Stimulated activated naive B cell treated with anti-CD40 and anti-IgM and Interleukin-4, amounts not matched to agents 10 μg/mL and 1 μg/mL and 100 μg/mL, for 72 hours (primary cell): ENCODE results near the gene HACL1.
"Not testable (repeated sequence)": the region's sequence is repeated elsewhere in the genome, so short reads cannot be mapped to it uniquely, and the experiment has no call there.

Source experiments
- ATAC-seq, 2 donors: fragments of 150-1000 bp; cut with Tn5 transposase; replicated peaks; 2 replicates each; pipeline ENCODE4 v1.10.0; 2021; ENCODE audit warnings: moderate library complexity in 1 of 2
- DNase-seq: peaks from one replicate; pipeline ENCODE4 v3.0.0; 2021
- H3K27ac Mint-ChIP-seq: one replicate; pipeline ENCODE4 v1.8.0; 2022; ENCODE audit warnings: mild to moderate bottlenecking, mixed read lengths
- H3K27me3 Mint-ChIP-seq, 2 donors: one replicate each; pipeline ENCODE4 v1.8.0; 2022; ENCODE audit warnings: mixed read lengths in 2 of 2
- H3K36me3 Mint-ChIP-seq, 2 donors: one replicate each; pipeline ENCODE4 v1.8.0; 2022; ENCODE audit warnings: mixed read lengths in 2 of 2, mild to moderate bottlenecking in 1 of 2
- H3K4me1 Mint-ChIP-seq, 2 donors: one replicate each; pipeline ENCODE4 v1.8.0; 2022; ENCODE audit warnings: mixed read lengths in 2 of 2, mild to moderate bottlenecking in 1 of 2
- H3K4me3 Mint-ChIP-seq, 2 donors: one replicate each; pipeline ENCODE4 v1.8.0; 2022; ENCODE audit warnings: mild to moderate bottlenecking in 2 of 2, mixed read lengths in 2 of 2, moderate library complexity in 1 of 2
- H3K9me3 Mint-ChIP-seq, 2 donors: one replicate each; pipeline ENCODE4 v1.8.0; 2022; ENCODE audit warnings: mixed read lengths in 2 of 2, mild to moderate bottlenecking in 1 of 2

HACL1 gene

DNA sequence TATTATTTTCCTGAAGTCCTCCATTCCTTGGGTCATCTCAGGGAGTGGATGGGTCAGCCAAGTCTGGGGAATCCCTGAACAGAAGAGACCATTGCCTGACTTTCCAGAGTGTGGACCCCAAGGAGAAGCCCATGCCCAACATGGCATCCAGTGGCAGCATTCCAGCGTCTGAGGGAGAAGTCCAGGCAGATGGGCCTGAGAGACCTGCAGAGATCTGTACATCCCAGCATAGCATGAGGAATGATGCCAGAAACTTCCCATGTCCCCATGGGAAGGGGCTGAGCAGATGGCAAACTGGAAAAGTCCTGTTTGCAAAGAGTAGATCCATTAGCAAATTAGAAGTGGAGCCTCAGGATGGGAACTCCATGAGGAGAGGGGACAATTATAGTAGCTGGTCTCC, 62.3 kb downstream of the HACL1 start:
- no peak overlapping the region for H3K27ac Mint-ChIP-seq
- peaks cover 0 to 12% of the 10 kb centered on the region in 2 donors for H3K36me3 Mint-ChIP-seq
- H3K4me3 Mint-ChIP-seq = no peak overlapping the region
- peaks cover 9 to 19% of the 10 kb centered on the region in 2 donors for H3K4me1 Mint-ChIP-seq
- no peak for ATAC-seq
- H3K9me3 Mint-ChIP-seq = no peaks in the 10 kb centered on the region
- DNase-seq = no peak
- H3K27me3 Mint-ChIP-seq = no peaks in the 10 kb centered on the region

DNA sequence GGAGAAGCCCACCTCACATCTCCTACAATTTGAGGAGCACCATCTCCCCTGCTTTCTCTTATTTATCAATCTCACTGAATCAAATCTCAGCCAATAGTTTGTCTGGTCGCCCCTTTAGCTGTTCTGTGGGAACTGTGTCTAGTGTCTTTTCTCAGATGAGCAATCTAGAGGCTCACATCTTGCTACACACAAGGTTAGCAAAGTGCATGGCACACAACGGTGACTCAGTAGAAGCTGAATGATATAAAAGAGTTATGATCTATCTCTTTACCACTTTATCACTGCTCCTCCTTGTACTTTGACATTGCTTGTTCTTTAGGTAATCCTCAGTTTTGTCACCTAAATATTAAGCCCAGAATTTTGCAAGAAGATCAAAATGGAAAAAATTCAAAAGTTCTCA, 63.0 kb downstream of the HACL1 start:
- no peak overlapping the region for H3K4me3 Mint-ChIP-seq
- no peak for ATAC-seq
- no peak overlapping the region for H3K27ac Mint-ChIP-seq

DNA sequence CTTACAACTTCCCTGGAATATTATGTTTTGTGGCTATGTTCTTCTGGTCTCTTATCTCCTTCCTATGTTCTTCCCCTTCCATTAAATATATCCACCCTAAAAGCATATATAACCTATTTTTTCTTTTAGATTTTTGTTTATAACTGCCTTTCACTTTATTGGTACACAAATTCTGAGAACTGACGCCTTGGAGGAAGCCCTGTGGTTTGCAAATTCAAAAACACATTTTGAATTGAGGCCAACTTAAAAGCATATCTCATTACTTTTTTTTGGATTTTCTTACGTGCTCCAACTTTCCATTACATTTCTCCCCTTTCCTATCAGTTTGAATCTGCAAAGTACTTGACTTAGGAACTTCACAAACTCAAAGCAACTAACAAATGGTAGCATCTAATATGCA, 64.5 kb downstream of the HACL1 start:
- no peaks in the 10 kb centered on the region for H3K9me3 Mint-ChIP-seq
- peaks cover 0 to 12% of the 10 kb centered on the region in 2 donors for H3K36me3 Mint-ChIP-seq
- H3K4me3 Mint-ChIP-seq = no peak overlapping the region
- H3K4me1 Mint-ChIP-seq = peaks cover 9 to 19% of the 10 kb centered on the region in 2 donors
- ATAC-seq (no peak), DNase-seq (no peak)
- H3K27me3 Mint-ChIP-seq = no peaks in the 10 kb centered on the region
- H3K27ac Mint-ChIP-seq = no peak overlapping the region

More for the DNA sequence above, 63.0 kb downstream of the HACL1 start:
- no peak for DNase-seq
- H3K27me3 Mint-ChIP-seq = no peaks in the 10 kb centered on the region
- H3K4me1 Mint-ChIP-seq = peaks cover 9 to 19% of the 10 kb centered on the region in 2 donors
- peaks cover 0 to 12% of the 10 kb centered on the region in 2 donors for H3K36me3 Mint-ChIP-seq
- H3K9me3 Mint-ChIP-seq = no peaks in the 10 kb centered on the region

DNA sequence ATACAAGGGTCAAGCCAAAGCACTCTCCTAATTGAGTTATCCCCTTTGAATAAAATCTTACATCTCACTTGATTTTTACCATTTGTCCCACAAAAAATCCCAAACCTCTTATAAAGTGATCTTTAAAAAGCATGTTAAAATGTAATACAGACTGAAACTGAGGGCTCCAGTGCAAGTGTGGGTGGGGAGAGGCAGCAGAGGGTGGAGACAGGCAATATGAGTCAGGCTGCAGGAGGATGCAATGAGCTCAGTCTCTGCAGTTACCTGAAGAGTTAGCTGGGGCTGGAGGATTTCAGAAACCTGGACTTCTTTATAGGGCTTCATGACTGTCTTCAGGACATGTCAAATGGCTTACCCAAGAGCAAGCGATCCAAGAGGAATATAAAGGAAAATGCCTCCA, 65.6 kb downstream of the HACL1 start:
- DNase-seq (no peak), ATAC-seq (peak; percentile 91 to 99)
- Mint-ChIP-seq H3K36me3 (peaks cover 0 to 12% of the 10 kb centered on the region in 2 donors), H3K27me3 (no peaks in the 10 kb centered on the region), H3K4me1 (peaks cover 9 to 13% of the 10 kb centered on the region in 2 donors), H3K9me3 (no peaks in the 10 kb centered on the region), H3K4me3 (no peak overlapping the region), H3K27ac (no peak overlapping the region)

DNA sequence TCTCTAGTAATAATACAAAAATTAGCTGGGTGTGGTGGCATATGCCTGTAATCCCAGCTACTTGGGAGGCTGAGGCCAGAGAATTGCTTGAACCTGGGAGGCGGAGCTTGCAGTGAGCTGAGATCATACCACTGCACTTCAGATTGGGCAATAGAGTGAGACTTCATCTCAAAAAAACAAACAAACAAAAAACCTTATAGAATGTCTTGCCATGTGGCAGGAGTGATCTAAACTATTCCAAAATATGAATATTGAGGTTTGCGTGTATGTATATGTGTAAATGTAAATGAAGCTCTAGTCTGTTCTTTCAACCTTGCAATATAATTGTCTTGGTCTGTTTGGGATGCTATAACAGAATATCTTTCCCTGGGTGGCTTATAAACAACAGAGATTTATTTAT, 68.8 kb downstream of the HACL1 start:
- not testable (repeated sequence) for H3K27ac Mint-ChIP-seq, H3K36me3 Mint-ChIP-seq, H3K9me3 Mint-ChIP-seq, ATAC-seq, H3K27me3 Mint-ChIP-seq, DNase-seq, H3K4me3 Mint-ChIP-seq
- peaks cover 7 to 13% of the 10 kb centered on the region in 2 donors for H3K4me1 Mint-ChIP-seq

DNA sequence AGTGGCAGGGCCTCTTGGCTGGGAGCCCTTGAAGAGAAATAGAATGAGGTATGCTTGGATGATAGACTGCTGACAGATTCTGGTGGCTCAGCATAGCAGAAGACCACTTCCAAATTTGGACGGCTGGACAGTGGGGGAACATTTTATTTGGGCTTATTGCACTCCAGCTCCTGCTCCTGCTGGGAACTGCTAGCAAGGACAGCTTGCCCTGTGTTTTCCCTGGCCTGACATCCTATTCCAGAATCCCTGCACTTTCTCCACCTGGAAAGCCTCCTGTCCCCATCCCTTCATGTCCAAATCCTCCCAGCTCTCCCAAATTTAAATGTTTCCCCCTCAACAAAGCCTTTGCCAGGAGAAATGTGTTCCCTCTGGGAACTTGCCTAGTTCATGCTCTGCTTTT, 70.0 kb downstream of the HACL1 start:
- no peaks in the 10 kb centered on the region for H3K27me3 Mint-ChIP-seq
- H3K36me3 Mint-ChIP-seq = peaks cover 0 to 2% of the 10 kb centered on the region in 2 donors
- DNase-seq = no peak
- H3K4me3 Mint-ChIP-seq = no peak overlapping the region
- H3K4me1 Mint-ChIP-seq = peaks cover 7 to 10% of the 10 kb centered on the region in 2 donors
- no peak overlapping the region for H3K27ac Mint-ChIP-seq
- no peaks in the 10 kb centered on the region for H3K9me3 Mint-ChIP-seq
- ATAC-seq = no peak

DNA sequence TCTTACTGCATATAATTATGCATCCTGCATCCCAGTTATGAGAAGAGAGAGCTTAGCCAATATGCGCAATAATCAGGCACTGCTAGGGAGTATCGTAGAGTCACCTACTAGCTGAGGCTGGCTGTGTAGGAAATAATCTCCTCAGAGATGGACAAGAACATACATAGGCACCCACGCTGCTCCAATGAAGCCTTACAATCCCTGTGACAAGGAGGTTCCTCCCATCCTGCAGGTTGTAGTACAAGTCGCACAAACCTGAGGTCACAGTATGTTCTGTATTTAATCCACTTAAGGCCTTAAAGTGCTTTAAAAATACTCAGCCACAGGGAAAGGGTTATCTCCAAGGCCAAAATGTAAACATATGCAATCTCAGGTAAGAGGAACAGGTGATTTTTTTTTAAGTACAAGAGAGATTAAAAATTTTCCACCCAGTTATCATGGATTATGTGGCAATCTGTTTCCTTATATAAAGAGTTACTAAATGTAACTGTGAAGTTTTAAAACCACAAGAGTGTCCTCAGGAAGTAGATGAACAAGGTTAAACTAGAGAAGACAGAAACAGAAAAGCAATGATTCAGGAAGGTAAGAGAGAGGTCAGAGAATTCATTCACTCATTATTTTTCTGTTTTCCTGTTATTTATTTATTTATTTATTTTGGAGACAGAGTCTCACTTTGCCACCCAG, 72.4 kb downstream of the HACL1 start:
- no peak overlapping the region for H3K4me3 Mint-ChIP-seq
- H3K27ac Mint-ChIP-seq = no peak overlapping the region
- peaks cover 4% of the 10 kb centered on the region in 2 donors for H3K36me3 Mint-ChIP-seq
- ATAC-seq (no peak), DNase-seq (no peak)
- no peaks in the 10 kb centered on the region for H3K4me1 Mint-ChIP-seq
- H3K9me3 Mint-ChIP-seq = peaks cover 0 to 3% of the 10 kb centered on the region in 2 donors
- no peaks in the 10 kb centered on the region for H3K27me3 Mint-ChIP-seq

DNA sequence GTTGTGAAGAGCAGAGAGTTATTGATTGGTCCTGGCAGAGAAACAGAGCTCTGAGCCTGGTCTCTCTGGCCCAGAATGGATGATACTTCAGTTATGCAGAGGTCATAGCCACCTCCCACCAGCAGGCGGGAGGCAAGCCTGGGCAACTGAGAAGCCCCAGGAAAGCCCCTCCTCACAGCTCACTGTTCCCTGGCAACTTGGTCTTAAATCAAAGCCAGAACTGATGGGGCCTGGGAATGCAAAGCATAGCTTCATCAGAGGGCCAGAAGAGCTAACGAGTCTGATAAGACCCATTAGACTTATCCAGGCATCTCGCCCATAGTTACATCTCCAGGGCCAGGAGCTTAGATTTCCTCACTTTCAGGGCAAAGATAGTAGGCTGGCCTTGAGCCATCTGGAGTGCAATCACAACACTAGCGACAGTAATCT, 74.3 kb downstream of the HACL1 start:
- DNase-seq (no peak), ATAC-seq (peak in 1 of 2 donors; percentile 48)
- Mint-ChIP-seq H3K27ac (no peak overlapping the region), H3K9me3 (peaks cover 0 to 3% of the 10 kb centered on the region in 2 donors), H3K4me3 (no peak overlapping the region), H3K4me1 (no peaks in the 10 kb centered on the region), H3K36me3 (peaks cover 4% of the 10 kb centered on the region in 2 donors), H3K27me3 (no peaks in the 10 kb centered on the region)

DNA sequence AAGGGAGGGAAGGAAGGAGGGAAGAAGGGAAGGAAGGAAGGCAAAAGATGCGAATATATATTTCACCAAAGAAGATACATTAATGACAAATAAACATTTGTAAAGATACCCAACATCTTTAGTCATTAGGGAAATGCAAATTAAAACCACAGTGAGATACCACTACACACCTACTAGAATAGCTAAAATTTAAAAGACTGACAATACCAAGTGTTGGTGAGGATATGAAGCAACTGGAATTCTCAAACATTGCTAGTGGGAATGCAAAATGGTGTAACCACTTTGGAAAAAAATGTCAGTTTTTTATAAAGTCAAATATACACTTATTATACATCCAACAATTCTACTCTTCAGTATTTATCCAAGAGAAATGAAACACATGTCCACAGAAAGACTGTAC, 75.6 kb downstream of the HACL1 start:
- ATAC-seq (no peak), DNase-seq (no peak)
- Mint-ChIP-seq H3K36me3 (peaks cover 4% of the 10 kb centered on the region in 2 donors), H3K4me1 (peaks cover 8 to 10% of the 10 kb centered on the region in 2 donors), H3K9me3 (peaks cover 0 to 3% of the 10 kb centered on the region in 2 donors), H3K27me3 (peaks cover 8 to 11% of the 10 kb centered on the region in 2 donors), H3K27ac (no peak overlapping the region), H3K4me3 (no peak overlapping the region)

DNA sequence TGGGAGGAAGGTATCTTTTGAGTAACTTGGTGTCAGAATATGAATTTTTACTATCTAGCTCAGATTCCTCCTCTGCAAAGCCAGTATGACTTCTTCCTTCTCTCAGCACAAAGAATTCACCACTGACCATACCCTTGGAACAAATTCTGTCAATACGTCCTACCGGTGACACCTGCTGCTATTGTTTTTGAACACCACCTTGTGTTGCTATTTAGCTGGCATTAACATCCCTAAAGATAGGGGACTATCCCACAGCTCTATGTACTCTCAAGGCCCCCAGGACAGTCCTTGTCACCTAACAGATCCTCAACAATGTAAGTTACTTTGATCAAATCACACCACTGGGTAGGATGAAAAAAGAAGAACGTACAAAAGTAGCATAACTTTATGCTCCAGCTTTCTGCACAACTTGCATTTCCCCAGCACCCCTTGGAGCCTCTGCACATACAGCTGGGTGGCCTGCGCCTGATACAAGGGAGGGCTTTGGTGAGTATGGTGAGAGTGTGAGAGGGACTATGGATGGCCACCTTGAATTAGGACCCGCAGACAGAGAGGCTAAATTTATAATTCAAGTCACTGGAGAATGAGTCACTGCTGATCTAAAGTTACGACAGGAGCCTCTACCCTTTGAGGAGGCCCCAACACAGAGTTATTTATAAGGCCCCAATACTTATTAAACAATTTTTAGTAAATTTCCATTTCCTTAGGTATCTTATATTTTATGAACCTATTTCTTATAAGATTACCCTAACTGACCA, 77.5 kb downstream of the HACL1 start:
- ATAC-seq (no peak), DNase-seq (no peak)
- peaks cover 8 to 16% of the 10 kb centered on the region in 2 donors for H3K4me1 Mint-ChIP-seq
- peaks cover 2 to 4% of the 10 kb centered on the region in 2 donors for H3K36me3 Mint-ChIP-seq
- peaks cover 11 to 18% of the 10 kb centered on the region in 2 donors for H3K27me3 Mint-ChIP-seq
- no peak overlapping the region for H3K4me3 Mint-ChIP-seq
- no peak overlapping the region for H3K27ac Mint-ChIP-seq
- peaks cover 0 to 3% of the 10 kb centered on the region in 2 donors for H3K9me3 Mint-ChIP-seq

DNA sequence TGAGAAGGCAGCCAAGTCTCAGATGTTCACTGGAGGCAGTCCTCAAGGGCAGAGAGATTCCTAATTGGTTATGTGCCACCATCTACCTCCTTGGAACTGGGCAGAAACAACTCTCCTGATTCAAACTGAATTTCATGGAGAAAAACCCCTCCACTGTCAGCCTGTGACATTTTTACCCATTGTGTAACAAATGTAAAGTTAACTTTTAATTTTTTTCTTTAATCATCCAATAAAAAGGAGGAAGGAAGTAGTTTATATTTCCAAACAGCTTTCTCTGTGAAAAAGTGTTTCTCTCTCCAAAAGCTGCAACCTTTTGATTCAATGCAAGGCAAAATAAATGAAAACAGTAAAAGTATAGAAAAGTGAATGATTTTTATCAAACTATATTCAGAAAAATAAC, 79.4 kb downstream of the HACL1 start:
- DNase-seq (no peak), ATAC-seq (no peak)
- peaks cover 11 to 18% of the 10 kb centered on the region in 2 donors for H3K27me3 Mint-ChIP-seq
- no peak overlapping the region for H3K4me3 Mint-ChIP-seq
- peaks cover 0 to 3% of the 10 kb centered on the region in 2 donors for H3K9me3 Mint-ChIP-seq
- H3K27ac Mint-ChIP-seq = no peak overlapping the region
- peaks cover 8 to 16% of the 10 kb centered on the region in 2 donors for H3K4me1 Mint-ChIP-seq
- peaks cover 2 to 4% of the 10 kb centered on the region in 2 donors for H3K36me3 Mint-ChIP-seq

DNA sequence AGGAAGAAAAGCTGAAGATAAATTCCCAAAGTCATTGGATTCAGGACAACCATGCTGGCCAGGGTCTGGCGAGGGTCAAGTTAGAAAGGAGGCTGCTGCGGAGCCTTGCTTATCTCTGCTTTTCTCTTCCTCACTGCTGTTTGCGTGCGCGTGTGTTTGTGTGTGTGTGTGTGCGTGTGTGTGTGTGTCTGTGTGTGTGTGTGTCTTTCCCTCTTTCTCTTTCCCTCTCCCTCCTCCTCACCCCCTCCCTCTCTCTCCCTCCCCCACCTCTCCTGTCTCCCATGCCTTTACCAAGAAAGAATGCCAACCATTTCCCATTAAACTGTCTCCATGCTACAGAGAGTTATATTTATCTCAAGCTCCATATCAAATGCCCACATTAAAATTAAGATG, 79.8 kb downstream of the HACL1 start, which contains the start of gene COLQ:
TSS of gene COLQ (minus strand) at position 134 of the 393 bp plus-strand sequence. CDS start at position 53, 81 bp downstream.
- ATAC-seq = no peak
- peaks cover 8 to 16% of the 10 kb centered on the region in 2 donors for H3K4me1 Mint-ChIP-seq
- H3K4me3 Mint-ChIP-seq = peak within 1 kb of the TSS in 1 of 2 donors; percentile 23
- peaks cover 11 to 18% of the 10 kb centered on the region in 2 donors for H3K27me3 Mint-ChIP-seq
- no peak for DNase-seq
- peaks cover 0 to 3% of the 10 kb centered on the region in 2 donors for H3K9me3 Mint-ChIP-seq
- H3K27ac Mint-ChIP-seq = no peak within 1 kb of the TSS
- peaks cover 2 to 4% of the 10 kb centered on the region in 2 donors for H3K36me3 Mint-ChIP-seq

DNA sequence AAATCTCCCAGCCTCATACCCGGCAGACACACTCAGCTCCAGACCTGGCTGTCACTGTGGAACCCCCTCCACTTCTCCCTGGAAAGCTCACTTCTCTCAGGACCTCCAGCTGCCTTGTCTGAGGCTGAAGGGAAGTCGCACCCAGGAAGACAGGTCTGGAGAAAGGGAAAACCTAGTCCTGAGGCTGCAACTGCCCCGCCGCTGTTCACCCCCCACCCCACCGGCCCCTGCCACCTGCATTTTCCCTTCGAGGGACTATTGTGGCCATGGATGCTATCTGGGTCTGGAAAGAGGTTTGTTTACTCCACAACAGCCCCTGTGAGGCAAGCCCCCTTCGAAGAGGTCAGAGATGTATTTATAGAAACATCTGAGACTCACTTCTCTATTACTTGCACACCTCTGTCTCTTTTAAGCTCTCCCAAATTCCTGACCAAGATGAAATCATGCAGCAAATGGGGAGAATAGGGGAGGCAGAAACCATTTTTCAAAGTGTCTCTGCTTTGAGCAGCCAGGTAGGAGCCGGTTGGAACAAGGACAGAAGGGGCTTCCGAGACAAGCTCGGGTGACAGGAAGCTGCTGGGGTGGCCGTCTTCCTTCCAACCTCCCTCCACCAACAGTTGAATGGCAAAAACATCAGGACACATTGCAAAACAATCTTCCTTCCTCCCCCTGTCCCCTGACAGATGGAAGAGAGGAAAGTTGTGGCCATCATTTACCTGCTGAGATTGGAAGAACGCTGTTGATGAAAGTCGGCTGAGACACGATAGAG, 80.4 kb downstream of the HACL1 start:
- Mint-ChIP-seq H3K4me3 (peak overlapping the region in 1 of 2 donors; percentile 23), H3K27ac (no peak overlapping the region), H3K4me1 (peaks cover 8 to 16% of the 10 kb centered on the region in 2 donors), H3K36me3 (peaks cover 2 to 4% of the 10 kb centered on the region in 2 donors), H3K27me3 (peaks cover 11 to 18% of the 10 kb centered on the region in 2 donors), H3K9me3 (peaks cover 0 to 2% of the 10 kb centered on the region in 2 donors)
- ATAC-seq = peak in 1 of 2 donors; percentile 46
- DNase-seq = no peak

DNA sequence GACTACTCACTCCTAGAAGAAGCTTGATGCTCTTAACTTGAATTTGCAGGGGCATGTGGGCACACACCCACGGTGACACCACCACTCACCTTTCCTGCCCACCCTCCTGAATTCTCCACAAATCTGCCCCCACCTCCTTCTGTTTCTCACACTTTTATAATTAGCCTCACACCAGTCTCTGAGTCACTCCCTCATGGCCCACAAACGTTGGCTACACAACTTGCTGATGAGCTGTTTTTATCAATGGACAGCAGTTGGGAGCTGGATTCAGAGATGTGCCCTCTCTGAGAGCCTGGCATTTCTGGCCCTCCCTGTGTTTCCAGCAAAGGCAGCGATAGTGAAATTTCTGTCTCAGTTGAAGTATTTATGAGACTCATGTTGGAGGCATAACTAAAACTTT, 81.2 kb downstream of the HACL1 start:
- Mint-ChIP-seq H3K27ac (peak overlapping the region; percentile 53), H3K27me3 (peaks cover 11 to 18% of the 10 kb centered on the region in 2 donors), H3K4me1 (peaks cover 8 to 16% of the 10 kb centered on the region in 2 donors), H3K4me3 (no peak overlapping the region), H3K36me3 (no peaks in the 10 kb centered on the region), H3K9me3 (no peaks in the 10 kb centered on the region)
- ATAC-seq (no peak), DNase-seq (no peak)
